HG03460 (cell line): ENCODE results near the gene NFE2L1.
A peak's percentile ranks its signal among the peaks of the same experiment; 100 is the strongest.

Experiments used
- ATAC-seq: cut with Tn5 transposase; IDR thresholded peaks from one replicate; pipeline ENCODE4 v1.9.1; 2021; ENCODE audit not compliant: unreplicated experiment

Gene NFE2L1

GRCh38 chr17:48047113-48047740 is 932 bp upstream of the NFE2L1 start:
- ATAC-seq = no peak

- ATAC-seq = peak; percentile 35
Measured at GRCh38 chr17:48048384-48049126, 396 bp downstream of the NFE2L1 start.

- ATAC-seq = no peak
Measured at GRCh38 chr17:48051283-48051682, 3.1 kb downstream of the NFE2L1 start.

DNA sequence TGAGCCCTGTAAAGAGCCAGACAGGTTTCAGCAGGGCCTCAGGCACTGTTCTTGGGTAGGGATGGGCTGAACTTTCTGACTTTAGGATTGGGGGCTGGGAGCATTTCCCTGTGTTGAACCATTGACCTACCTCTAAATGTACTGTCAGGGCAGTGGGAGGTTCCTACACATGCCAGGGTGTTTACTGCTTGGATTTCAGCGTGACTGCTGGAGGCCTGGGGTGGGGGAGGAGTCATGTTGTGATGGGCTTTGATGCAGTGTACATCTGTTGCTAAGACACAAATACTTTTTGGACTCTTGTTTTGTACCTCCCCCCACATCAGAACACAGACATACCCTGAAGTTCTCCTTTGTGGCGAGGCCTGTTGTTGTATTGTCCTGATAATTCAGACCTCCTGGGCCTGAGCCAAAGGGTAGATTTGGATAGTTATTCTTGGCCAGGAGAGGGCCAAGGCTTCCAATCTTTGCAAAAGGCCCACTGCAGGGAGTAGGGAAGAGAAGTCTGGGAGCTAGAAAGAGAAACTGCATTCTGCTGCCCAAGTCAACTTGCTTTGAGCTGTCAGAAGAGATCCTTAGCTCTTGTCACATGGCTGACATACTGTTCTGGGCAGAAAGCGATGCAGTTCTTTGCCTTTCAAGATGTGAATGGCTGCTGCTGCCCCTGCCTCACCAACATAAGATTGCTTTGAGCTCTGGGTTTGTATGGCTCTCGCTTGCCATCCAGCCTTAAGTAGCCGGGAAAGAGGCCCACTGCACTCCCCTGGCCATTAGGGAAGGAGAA is 3.7 kb downstream of the NFE2L1 start:
- ATAC-seq = no peak

DNA sequence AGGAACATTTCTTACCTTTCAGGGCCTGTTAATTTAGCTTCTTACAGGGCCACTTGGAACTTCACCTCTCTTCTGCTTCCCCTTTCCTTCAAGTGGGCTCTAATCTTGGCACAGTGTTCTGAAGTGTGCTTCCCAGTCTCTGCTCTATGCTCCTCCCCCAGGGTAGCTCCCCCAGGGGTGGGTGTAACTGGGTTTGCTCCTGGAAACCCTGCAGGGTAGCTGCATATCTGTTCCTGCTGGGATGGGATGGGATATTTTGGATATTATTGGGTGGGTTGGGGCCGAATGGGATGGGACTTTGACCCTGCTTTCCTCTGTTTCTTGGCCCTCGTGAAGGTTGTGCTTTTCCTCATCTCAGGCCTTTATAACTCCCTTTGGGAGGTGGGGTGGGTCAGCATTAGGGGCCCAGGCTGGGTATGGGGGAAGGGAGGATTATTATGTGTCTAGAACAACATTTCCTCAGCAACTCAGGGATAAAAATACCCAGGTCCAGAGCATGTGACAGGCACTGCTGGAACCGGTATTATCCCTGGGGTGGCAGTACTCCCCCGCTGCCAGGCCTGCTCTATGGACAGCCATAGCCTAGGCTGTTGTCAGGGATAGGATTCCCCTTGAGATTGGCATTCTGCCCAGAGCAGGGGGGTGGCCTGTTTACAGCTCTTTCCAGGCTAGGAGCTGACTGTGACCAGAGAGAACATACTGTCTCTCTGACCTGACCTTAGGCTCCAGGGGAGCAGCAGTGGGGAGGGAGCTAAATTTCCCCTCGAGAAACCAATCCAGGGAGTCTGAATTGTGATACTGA is 5.0 kb downstream of the NFE2L1 start:
- no peak for ATAC-seq

DNA sequence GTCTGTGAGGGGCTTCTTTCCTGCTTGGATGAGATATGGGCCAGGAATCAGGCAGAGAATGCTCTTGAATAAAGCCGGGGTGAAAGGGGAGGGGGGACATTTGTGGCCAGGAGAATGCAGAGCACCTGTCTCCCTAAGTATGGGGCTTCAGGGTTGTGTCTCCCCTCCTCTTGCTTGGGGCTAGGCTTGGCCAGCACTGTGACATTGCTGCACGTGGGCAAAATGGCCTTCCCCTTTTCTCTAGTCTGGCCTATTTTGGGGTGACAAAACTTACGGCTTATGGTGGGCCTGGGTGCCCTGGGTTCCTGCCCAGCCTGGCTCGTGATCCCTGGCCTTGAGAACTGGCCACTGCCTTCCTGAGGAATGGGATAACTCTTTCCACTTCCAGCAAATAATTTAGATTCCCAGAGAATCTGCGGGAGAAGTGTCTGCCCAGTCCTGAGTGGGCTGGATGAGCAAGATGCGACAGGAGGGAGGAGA is 5.6 kb downstream of the NFE2L1 start:
- ATAC-seq = no peak

- no peak for ATAC-seq
Measured at GRCh38 chr17:48054238-48055185, 6.4 kb downstream of the NFE2L1 start.

DNA sequence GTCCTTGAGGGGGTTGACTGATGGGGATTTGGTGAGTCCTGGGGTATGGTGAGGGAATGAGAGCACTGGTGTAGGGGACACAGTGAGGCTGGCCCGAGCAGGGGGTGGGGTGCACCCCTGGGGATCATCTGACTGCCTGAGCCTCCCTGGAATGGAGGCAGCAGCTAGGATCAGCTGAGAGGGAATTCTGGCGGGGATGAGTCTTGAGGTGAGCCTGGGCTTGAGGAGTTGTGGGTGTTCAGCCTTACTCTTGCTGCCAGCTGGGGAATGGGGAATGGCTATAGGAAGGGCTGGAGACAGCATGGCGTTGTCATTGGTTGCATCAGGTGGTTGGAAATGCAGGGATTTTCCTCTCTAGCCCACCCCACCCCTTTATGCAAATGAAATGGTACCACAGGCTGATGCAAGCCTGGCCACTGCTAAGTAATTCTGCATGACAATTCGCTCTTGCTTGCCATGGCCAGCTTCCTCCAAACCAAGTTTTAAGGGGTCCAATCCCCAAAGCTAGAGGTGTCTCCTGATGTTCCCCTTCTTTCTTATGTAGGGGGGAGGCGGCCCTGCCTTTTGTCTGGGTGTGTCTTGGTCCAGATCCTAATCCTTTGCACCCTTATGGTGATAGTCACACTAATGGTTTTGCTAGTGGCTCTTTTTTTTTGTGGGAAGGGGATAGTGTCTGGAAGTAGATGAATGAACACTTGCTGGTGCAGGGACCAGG is 7.5 kb downstream of the NFE2L1 start:
- no peak for ATAC-seq

GRCh38 chr17:48056246-48056745 is 8.1 kb downstream of the NFE2L1 start:
- no peak for ATAC-seq

DNA sequence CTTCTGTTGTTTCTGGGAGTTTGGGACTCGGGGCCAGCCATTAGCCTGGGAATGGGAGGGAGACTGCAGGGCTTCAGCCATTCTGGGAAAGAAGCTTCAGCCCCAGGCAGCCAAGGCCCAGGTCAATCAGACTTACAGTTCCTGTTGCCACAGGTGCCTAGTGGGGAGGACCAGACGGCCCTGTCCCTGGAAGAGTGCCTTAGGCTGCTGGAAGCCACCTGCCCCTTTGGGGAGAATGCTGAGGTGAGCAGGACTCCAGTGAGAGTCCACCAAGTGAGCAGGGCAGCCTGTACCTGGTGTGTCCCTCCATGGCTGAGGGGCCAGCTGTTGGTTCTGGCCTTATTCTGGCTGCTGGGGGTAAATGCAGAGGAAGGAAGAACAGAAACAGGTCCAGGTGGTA is 8.7 kb downstream of the NFE2L1 start:
- no peak for ATAC-seq

DNA sequence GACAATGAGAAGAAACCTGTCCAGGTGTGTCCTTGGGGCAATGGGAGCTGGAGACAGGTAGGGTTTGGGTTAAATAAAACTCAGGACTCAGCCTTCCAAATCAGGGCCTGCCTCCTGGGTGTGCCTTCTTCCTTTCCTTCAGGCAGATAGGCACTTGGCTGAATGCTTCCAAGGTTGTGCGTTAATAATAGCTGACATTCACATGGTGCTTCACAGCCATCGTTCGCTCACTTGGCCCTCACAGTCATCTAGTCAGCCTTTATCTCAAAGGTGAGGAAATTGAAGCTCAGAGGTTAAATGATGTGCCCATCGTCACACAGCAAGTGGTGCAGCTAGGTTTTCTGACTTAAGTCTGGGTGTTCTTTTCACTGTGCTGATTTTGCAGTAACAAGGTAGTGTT is 9.5 kb downstream of the NFE2L1 start:
- no peak for ATAC-seq

DNA sequence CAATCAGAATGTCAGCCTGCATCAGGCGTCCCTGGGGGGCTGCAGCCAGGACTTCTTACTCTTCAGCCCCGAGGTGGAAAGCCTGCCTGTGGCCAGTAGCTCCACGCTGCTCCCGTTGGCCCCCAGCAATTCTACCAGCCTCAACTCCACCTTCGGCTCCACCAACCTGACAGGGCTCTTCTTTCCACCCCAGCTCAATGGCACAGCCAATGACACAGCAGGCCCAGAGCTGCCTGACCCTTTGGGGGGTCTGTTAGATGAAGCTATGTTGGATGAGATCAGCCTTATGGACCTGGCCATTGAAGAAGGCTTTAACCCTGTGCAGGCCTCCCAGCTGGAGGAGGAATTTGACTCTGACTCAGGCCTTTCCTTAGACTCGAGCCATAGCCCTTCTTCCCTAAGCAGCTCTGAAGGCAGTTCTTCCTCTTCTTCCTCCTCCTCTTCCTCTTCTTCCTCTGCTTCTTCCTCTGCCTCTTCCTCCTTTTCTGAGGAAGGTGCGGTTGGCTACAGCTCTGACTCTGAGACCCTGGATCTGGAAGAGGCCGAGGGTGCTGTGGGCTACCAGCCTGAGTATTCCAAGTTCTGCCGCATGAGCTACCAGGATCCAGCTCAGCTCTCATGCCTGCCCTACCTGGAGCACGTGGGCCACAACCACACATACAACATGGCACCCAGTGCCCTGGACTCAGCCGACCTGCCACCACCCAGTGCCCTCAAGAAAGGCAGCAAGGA is 10.4 kb downstream of the NFE2L1 start:
- ATAC-seq = no peak

DNA sequence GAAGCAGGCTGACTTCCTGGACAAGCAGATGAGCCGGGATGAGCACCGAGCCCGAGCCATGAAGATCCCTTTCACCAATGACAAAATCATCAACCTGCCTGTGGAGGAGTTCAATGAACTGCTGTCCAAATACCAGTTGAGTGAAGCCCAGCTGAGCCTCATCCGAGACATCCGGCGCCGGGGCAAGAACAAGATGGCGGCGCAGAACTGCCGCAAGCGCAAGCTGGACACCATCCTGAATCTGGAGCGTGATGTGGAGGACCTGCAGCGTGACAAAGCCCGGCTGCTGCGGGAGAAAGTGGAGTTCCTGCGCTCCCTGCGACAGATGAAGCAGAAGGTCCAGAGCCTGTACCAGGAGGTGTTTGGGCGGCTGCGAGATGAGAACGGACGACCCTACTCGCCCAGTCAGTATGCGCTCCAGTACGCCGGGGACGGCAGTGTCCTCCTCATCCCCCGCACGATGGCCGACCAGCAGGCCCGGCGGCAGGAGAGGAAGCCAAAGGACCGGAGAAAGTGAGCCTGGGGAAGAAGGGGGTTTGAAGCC is 11.0 kb downstream of the NFE2L1 start:
- no peak for ATAC-seq

GRCh38 chr17:48060249-48060648 is 12.1 kb downstream of the NFE2L1 start:
- ATAC-seq = no peak

DNA sequence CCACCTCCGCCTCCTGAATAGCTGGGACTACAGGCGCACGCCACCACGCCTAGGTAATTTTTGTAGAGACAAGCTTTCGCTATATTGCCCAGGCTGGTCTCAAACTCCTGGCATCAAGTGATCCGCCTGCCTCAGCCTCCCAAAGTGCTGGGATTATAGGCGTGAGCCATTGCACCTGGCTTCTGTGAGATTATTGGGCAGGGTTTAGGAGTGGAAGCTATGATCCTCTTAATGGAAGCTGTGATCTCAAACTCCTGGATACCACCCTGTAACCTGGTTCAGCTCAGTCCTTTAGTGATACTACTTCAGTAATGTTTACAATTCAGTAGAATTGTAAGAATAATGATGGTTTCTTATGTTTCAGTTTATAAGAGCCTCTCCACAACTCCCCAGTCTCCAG is 14.1 kb downstream of the NFE2L1 start:
- ATAC-seq = no peak

- ATAC-seq = no peak
Measured at GRCh38 chr17:48064638-48065037, 16.5 kb downstream of the NFE2L1 start.

DNA sequence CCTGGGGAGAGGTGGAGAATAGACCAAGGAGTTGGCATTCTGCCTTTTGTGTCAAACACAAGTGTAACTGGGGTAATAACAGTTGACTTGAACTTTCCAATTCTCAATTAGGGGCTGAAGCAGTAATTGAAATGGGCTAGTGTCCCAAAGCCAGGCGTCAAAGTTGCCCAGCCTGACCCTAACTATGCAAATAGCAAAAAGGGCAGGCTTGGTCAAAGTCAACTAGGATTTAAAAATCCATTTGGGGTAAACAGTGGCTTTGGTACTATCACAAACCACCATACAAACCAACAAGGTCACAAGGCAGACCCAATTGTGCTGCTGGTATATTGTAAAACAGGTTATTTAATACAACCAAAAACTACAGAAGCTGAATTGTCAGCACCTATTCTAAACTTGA is 18.0 kb downstream of the NFE2L1 start:
- no peak for ATAC-seq

DNA sequence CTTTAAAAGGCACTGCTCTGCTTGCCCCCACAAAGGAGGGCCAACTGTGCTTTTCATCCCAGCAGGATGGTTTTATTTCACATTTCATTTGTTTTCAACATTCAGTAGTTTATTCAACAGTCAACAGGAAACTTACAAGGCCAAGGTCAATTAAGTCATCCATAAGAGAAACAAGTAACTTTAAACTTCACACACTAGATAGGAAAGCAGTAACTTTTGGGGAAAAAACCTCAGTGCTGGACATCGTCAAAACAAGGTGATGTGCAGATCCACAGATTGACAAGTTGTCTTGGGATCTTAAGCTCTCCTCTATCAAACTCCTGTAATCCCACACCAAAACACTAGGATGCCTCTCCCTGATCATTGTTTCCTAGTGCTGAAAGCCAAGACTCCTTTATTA is 18.5 kb downstream of the NFE2L1 start:
- ATAC-seq = no peak
